Adipose tissue (tissue), 3 donors: ENCODE data around the gene CNNM3. TPM values are rescaled to one million over a fixed set of nuclear protein-coding genes. Genes with fewer than 3 reads are reported as not detected.

Experiments used
- H3K27ac ChIP-seq: one replicate; pipeline ENCODE4 v1.5.1; 2013; ENCODE audit warnings: low read depth, low read length
- WGBS, 3 donors: extraction: QIAGEN DNeasy Blood & Tissue Kit; methylation state at CpG; one replicate each; pipeline ENCODE4 v1.1.7; 2013; 5-methylcytosine and 5-hydroxymethylcytosine counted together
- polyA plus RNA-seq, 3 donors: library from polyadenylated mRNA; stranded (reverse); fragments of 200-250 nt; gene quantifications; one replicate each; pipeline ENCODE4 v1.2.3, GENCODE V29; 2013
- donor health status: healthy with polysubstance abuse.
- donor health status: Bipolar disorder and iron deficiency.
- donor health status: healthy.

The CNNM3 gene
- polyA plus RNA-seq, 3 donors, result 3.6 to 17.9 (median 8.3) TPM

- H3K27ac ChIP-seq, result no peak overlapping the region
- 30 to 79% (median 75%) methylated on average over 8 to 10 of the region's 10 CpGs for WGBS, 3 donors
Measured at GRCh38 chr2:96831679-96832078, 15.6 kb downstream of the CNNM3 start.

- H3K27ac ChIP-seq, result no peak overlapping the region
- 61 to 83% (median 82%) methylated on average over 11 of the region's 11 CpGs for WGBS, 3 donors
Measured at GRCh38 chr2:96832408-96832753, 16.3 kb downstream of the CNNM3 start.

- no peak overlapping the region for H3K27ac ChIP-seq
- WGBS, 3 donors, result 21 to 69% (median 69%) methylated on average over 18 of the region's 18 CpGs
Measured at GRCh38 chr2:96832754-96833507, 16.9 kb downstream of the CNNM3 start.

- WGBS, 3 donors, result 77 to 99% (median 80%) methylated on average over 4 of the region's 4 CpGs
- H3K27ac ChIP-seq, result no peak overlapping the region
Measured at GRCh38 chr2:96835830-96836229, 19.8 kb downstream of the CNNM3 start.

- WGBS, 3 donors, result 88 to 94% (median 92%) methylated on average over 9 of the region's 9 CpGs
Measured at GRCh38 chr2:96837575-96837974, 21.5 kb downstream of the CNNM3 start.

GRCh38 chr2:96838345-96839292 lies 22.6 kb downstream of the CNNM3 start:
- H3K27ac ChIP-seq, result no peak overlapping the region
- 83 to 87% (median 87%) methylated on average over 22 to 23 of the region's 23 CpGs for WGBS, 3 donors

More at GRCh38 chr2:96837575-96837974, 21.5 kb downstream of the CNNM3 start:
- no peak overlapping the region for H3K27ac ChIP-seq

- no peak overlapping the region for H3K27ac ChIP-seq
- 25 to 58% (median 35%) methylated on average over 33 to 42 of the region's 42 CpGs for WGBS, 3 donors
Measured at GRCh38 chr2:96839293-96839874, 23.3 kb downstream of the CNNM3 start.

- WGBS, 3 donors, result 90% methylated on average over 37 of the region's 37 CpGs
- no peak overlapping the region for H3K27ac ChIP-seq
Measured at GRCh38 chr2:96839875-96840850, 24.1 kb downstream of the CNNM3 start.

GRCh38 chr2:96841701-96842495 lies 25.8 kb downstream of the CNNM3 start:
- H3K27ac ChIP-seq, result no peak overlapping the region
- 85 to 88% (median 86%) methylated on average over 16 of the region's 16 CpGs for whole genome bisulfite sequencing, 3 donors

GRCh38 chr2:96842600-96842999 lies 26.5 kb downstream of the CNNM3 start:
- H3K27ac ChIP-seq, result no peak overlapping the region
- WGBS, 3 donors, result 85 to 91% (median 89%) methylated on average over 7 of the region's 7 CpGs

- WGBS, 3 donors, result 95 to 97% (median 96%) methylated on average over 14 of the region's 14 CpGs
- no peak within 1 kb of the TSS for H3K27ac ChIP-seq
Measured at GRCh38 chr2:96843538-96844268, 27.6 kb downstream of the CNNM3 start, which contains the start of gene ANKRD23. Gene ANKRD23, minus strand, starts transcription at chr2:96844021. Its CDS starts 29 bp downstream, at chr2:96843992.

- 84 to 90% (median 85%) methylated on average over 16 to 17 of the region's 17 CpGs for WGBS, 3 donors
- H3K27ac ChIP-seq, result no peak overlapping the region
Measured at GRCh38 chr2:96844405-96844808, 28.3 kb downstream of the CNNM3 start.

- 87 to 95% (median 94%) methylated on average over 5 of the region's 5 CpGs for WGBS, 3 donors
- H3K27ac ChIP-seq, result no peak overlapping the region
Measured at GRCh38 chr2:96846825-96847224, 30.8 kb downstream of the CNNM3 start.

GRCh38 chr2:96847586-96847985 lies 31.5 kb downstream of the CNNM3 start:
- 78 to 81% (median 78%) methylated on average over 10 of the region's 10 CpGs for WGBS, 3 donors
- no peak overlapping the region for H3K27ac ChIP-seq

- WGBS, 3 donors, result 79 to 85% (median 82%) methylated on average over 9 of the region's 9 CpGs
- H3K27ac ChIP-seq, result no peak overlapping the region
Measured at GRCh38 chr2:96848264-96848663, 32.2 kb downstream of the CNNM3 start.

- 91 to 98% (median 96%) methylated on average over 6 of the region's 6 CpGs for WGBS, 3 donors
- H3K27ac ChIP-seq, result no peak overlapping the region
Measured at GRCh38 chr2:96852667-96853066, 36.6 kb downstream of the CNNM3 start.
